Keratinocyte (primary cell): ENCODE data around the gene ATP2C1. TPM values are rescaled to one million over a fixed set of nuclear protein-coding genes. Genes with fewer than 3 reads are reported as not detected.

Experiments used
- DNase-seq: peaks from one replicate; pipeline ENCODE4 v3.0.0-alpha.2; 2011; ENCODE audit warnings: low read depth, missing footprints, low spot score
- FAIRE-seq: peaks from 2 replicates; lab custom pipeline; 2011; peaks lifted over from hg19 to GRCh38; lab: Jason Lieb, UNC
- H2AFZ ChIP-seq: 2 replicates; pipeline ENCODE4 v1.6.0; 2012; ENCODE audit warnings: low read length, control low read depth, inconsistent platforms; ENCODE audit not compliant: control insufficient read depth
- H3K27ac ChIP-seq: 2 replicates; pipeline ENCODE4 v1.5.1; 2011; ENCODE audit warnings: low read length; ENCODE audit not compliant: control insufficient read depth, insufficient read depth
- H3K27me3 ChIP-seq: 3 replicates; pipeline ENCODE4 v1.6.0; 2011; ENCODE audit warnings: low read length; ENCODE audit not compliant: control insufficient read depth, insufficient read depth; ENCODE audit errors: extremely low read depth
- H3K36me3 ChIP-seq, 2 experiments: 2 replicates in 1 of 2; 3 replicates in 1 of 2; pipeline ENCODE4 v1.5.1; 2011; ENCODE audit warnings: low read length in 2 of 2, mild to moderate bottlenecking in 1 of 2; ENCODE audit not compliant: control insufficient read depth in 2 of 2, insufficient read depth in 2 of 2; ENCODE audit errors: extremely low read depth in 1 of 2
- H3K4me1 ChIP-seq: 3 replicates; pipeline ENCODE4 v1.5.1; 2011; ENCODE audit warnings: low read length; ENCODE audit not compliant: control insufficient read depth, insufficient read depth; ENCODE audit errors: extremely low read depth
- H3K4me2 ChIP-seq: 3 replicates; pipeline ENCODE4 v1.6.0; 2011; ENCODE audit warnings: low read depth, low read length; ENCODE audit not compliant: control insufficient read depth, insufficient read depth; ENCODE audit errors: extremely low read depth
- H3K4me3 ChIP-seq, 3 experiments: fragments of 200-600 bp in 1 of 3; sonication (generic) in 1 of 3; 2 replicates in 2 of 3; 3 replicates in 1 of 3; pipeline ENCODE4 v1.5.1; 2011 to 2016; ENCODE audit warnings: low read length in 3 of 3, mild to moderate bottlenecking in 3 of 3, control low read depth in 2 of 3, inconsistent platforms in 1 of 3, low read depth in 1 of 3, mixed read lengths in 1 of 3, mixed run types in 1 of 3, moderate library complexity in 1 of 3; ENCODE audit not compliant: control insufficient read depth in 2 of 3, insufficient read depth in 2 of 3; ENCODE audit errors: extremely low read depth in 1 of 3
- H3K79me2 ChIP-seq: 2 replicates; pipeline ENCODE4 v1.6.0; 2012; ENCODE audit warnings: low read length; ENCODE audit not compliant: control insufficient read depth, insufficient read depth
- H3K9ac ChIP-seq: 3 replicates; pipeline ENCODE4 v1.6.0; 2011; ENCODE audit warnings: low read length; ENCODE audit not compliant: control insufficient read depth, insufficient read depth; ENCODE audit errors: extremely low read depth
- H3K9me1 ChIP-seq: 3 replicates; pipeline ENCODE4 v1.6.0; 2011; ENCODE audit warnings: low read length; ENCODE audit not compliant: control insufficient read depth, insufficient read depth; ENCODE audit errors: extremely low read depth
- H3K9me3 ChIP-seq: 2 replicates; pipeline ENCODE4 v1.5.1; 2012; ENCODE audit warnings: low read depth, low read length; ENCODE audit not compliant: control insufficient read depth
- H4K20me1 ChIP-seq: 3 replicates; pipeline ENCODE4 v1.6.0; 2011; ENCODE audit warnings: low read length; ENCODE audit not compliant: control insufficient read depth, insufficient read depth; ENCODE audit errors: extremely low read depth
- CTCF ChIP-seq, 3 experiments: IDR thresholded peaks in 1 of 3; conservative IDR thresholded peaks in 1 of 3; optimal IDR thresholded peaks in 1 of 3; 2 replicates in 2 of 3; 3 replicates in 1 of 3; pipeline versions ENCODE3 to v1.5.1; 2011; ENCODE audit warnings: low read length in 3 of 3, mild to moderate bottlenecking in 3 of 3, moderate library complexity in 2 of 3, control low read depth in 1 of 3, inconsistent platforms in 1 of 3; ENCODE audit not compliant: insufficient read depth in 2 of 3; ENCODE audit errors: extremely low read depth in 1 of 3
- EZH2 ChIP-seq: IDR thresholded peaks from one replicate; pipeline ENCODE4 v1.6.1; 2012; ENCODE audit warnings: inconsistent platforms, mild to moderate bottlenecking, low read length, moderate library complexity
- dilution Hi-C: fragments of 300-500 bp; cut with MboI; formaldehyde crosslinking; loops from one replicate; pipeline ENCODE4 v1.7.0; 2020; ENCODE audit warnings: low sequenced_read_pairs; ENCODE audit not compliant: extremely low pct_ligation_motif_present
- polyA plus RNA-seq, 5 experiments: library from polyadenylated mRNA; depleted of rRNA in 3 of 5; stranded (reverse) in 3 of 5; stranded (forward) in 1 of 5; unstranded in 1 of 5; fragments of >200 nt; gene quantifications; 1 replicate in 1 of 5; 2 replicates in 3 of 5; 3 replicates in 1 of 5; pipeline versions ENCODE4 v1.2.1 to v1.2.3, GENCODE V29; 2011 to 2012; ENCODE audit warnings: missing spikeins in 2 of 5, low read depth in 1 of 5, low replicate concordance in 1 of 5

The ATP2C1 gene
- polyA plus RNA-seq, 1 donor (not counting 4 experiments of a cell fraction or from before 2014, with no cell fraction given), result 141 TPM

GRCh38 chr3:131036200-131036816, 142.4 kb downstream of the ATP2C1 start:
- Histone ChIP-seq H3K79me2 (no peaks in the 10 kb centered on the region), H3K27me3 (no peaks in the 10 kb centered on the region), H3K4me1 (no peaks in the 10 kb centered on the region), H3K27ac (no peak overlapping the region), H3K9me1 (no peaks in the 10 kb centered on the region), H3K4me3 (no peak overlapping the region), H3K9me3 (no peaks in the 10 kb centered on the region), H4K20me1 (no peaks in the 10 kb centered on the region), H2AFZ (no peak overlapping the region), H3K9ac (no peak overlapping the region), H3K4me2 (no peak overlapping the region), H3K36me3 (peaks cover 1 to 4% of the 10 kb centered on the region in 2 experiments)
- dilution Hi-C loops, result no loop called here
- no peak for TF ChIP-seq CTCF (optimal IDR thresholded peaks at IDR 0.05 in 1 of 3, IDR thresholded peaks at IDR 0.05 in 1 of 3, conservative IDR thresholded peaks at IDR 0.05 in 1 of 3; ENCODE audit: extremely low read depth in 1 of 3, insufficient read depth in 2 of 3, low read length in 3 of 3)
- TF ChIP-seq EZH2, result no peak
- DNase-seq, result no peak
- peak; percentile 13 for FAIRE-seq

DNA sequence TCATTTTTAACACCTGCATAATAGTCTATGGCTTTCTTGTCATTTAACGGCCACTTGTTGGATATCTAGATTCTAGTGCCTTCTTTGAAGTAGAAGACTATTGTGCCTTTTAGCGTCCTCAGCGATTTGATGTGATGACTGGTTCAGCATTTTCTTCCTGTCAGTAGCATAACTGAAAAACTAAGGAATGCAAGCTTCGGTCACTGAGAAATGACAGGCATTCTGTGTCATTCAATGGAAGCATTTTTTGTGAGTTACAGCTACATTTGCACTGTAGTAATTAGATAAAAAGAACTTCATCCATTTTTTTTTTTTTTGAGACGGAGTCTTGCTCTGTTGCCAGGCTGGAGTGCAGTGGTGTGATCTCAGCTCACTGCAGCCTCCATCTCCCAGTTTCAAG, 143.1 kb downstream of the ATP2C1 start:
- dilution Hi-C loops, result no loop called here
- no peak overlapping the region for H3K4me2 ChIP-seq
- H3K27me3 ChIP-seq, result no peaks in the 10 kb centered on the region
- H3K27ac ChIP-seq, result no peak overlapping the region
- no peak for TF ChIP-seq EZH2
- TF ChIP-seq CTCF (optimal IDR thresholded peaks at IDR 0.05 in 1 of 3, IDR thresholded peaks at IDR 0.05 in 1 of 3, conservative IDR thresholded peaks at IDR 0.05 in 1 of 3; ENCODE audit: extremely low read depth in 1 of 3, insufficient read depth in 2 of 3, low read length in 3 of 3), result no peak
- no peaks in the 10 kb centered on the region for H3K9me3 ChIP-seq
- no peaks in the 10 kb centered on the region for H4K20me1 ChIP-seq
- H3K9ac ChIP-seq, result no peak overlapping the region
- FAIRE-seq (no peak), DNase-seq (no peak)
- no peak overlapping the region for H2AFZ ChIP-seq
- H3K9me1 ChIP-seq, result no peaks in the 10 kb centered on the region
- no peaks in the 10 kb centered on the region for H3K79me2 ChIP-seq
- H3K4me1 ChIP-seq, result no peaks in the 10 kb centered on the region
- no peak overlapping the region for H3K4me3 ChIP-seq
- peaks cover 0 to 4% of the 10 kb centered on the region in 2 experiments for H3K36me3 ChIP-seq
